Measurements from ENCODE around the gene BSN.

- TF ChIP-seq, protein P1, sequence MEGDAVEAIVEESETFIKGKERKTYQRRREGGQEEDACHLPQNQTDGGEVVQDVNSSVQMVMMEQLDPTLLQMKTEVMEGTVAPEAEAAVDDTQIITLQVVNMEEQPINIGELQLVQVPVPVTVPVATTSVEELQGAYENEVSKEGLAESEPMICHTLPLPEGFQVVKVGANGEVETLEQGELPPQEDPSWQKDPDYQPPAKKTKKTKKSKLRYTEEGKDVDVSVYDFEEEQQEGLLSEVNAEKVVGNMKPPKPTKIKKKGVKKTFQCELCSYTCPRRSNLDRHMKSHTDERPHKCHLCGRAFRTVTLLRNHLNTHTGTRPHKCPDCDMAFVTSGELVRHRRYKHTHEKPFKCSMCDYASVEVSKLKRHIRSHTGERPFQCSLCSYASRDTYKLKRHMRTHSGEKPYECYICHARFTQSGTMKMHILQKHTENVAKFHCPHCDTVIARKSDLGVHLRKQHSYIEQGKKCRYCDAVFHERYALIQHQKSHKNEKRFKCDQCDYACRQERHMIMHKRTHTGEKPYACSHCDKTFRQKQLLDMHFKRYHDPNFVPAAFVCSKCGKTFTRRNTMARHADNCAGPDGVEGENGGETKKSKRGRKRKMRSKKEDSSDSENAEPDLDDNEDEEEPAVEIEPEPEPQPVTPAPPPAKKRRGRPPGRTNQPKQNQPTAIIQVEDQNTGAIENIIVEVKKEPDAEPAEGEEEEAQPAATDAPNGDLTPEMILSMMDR (conservative IDR thresholded peaks at IDR 0.05; ENCODE audit: low read length) = no peak
- no peak for TF ChIP-seq EZH2phosphoT487 (IDR thresholded peaks at IDR 0.05; ENCODE audit: borderline replicate concordance, low read depth, low read length)
These were observed 104.4 kb downstream of the BSN start for GRCh38 chr3:49658711-49659110.

All from OCI-LY7 (cell line).